Measurements from ENCODE around the gene CHKA. TPM values are rescaled to one million over a fixed set of nuclear protein-coding genes. Genes with fewer than 3 reads are reported as not detected.

Gene CHKA
- 129 TPM for polyA plus RNA-seq
- long read RNA-seq, donor 1, transcript CHKA-201 (12 exons, 2,530 nt): major isoform, 9 of 10 reads
- long read RNA-seq, donor 1, partial matches to known transcripts: 0 of 10 reads
- long read RNA-seq, donor 1, other reads (novel, unspliced or antisense): 0 of 10 reads
- long read RNA-seq, donor 2, transcript CHKA-201 (12 exons, 2,530 nt): major isoform, 7 of 9 reads
- long read RNA-seq, donor 2, partial matches to known transcripts: 0 of 9 reads
- long read RNA-seq, donor 2, other reads (novel, unspliced or antisense): 0 of 9 reads
- long read RNA-seq, donor 3: 0 reads
- long read RNA-seq, donor 4, partial matches to known transcripts: 0 of 3 reads
- long read RNA-seq, donor 4, other reads (novel, unspliced or antisense): 0 of 3 reads
- long read RNA-seq, donor 5, transcript CHKA-201 (12 exons, 2,530 nt): major isoform, 9 of 9 reads
- long read RNA-seq, donor 5, partial matches to known transcripts: 0 of 9 reads
- long read RNA-seq, donor 5, other reads (novel, unspliced or antisense): 0 of 9 reads
- long read RNA-seq, donor 6, transcript CHKA-201 (12 exons, 2,530 nt): major isoform, 31 of 34 reads
- long read RNA-seq, donor 6, partial matches to known transcripts: 0 of 34 reads
- long read RNA-seq, donor 6, other reads (novel, unspliced or antisense): 0 of 34 reads
- long read RNA-seq, donor 7, partial matches to known transcripts: 0 of 1 reads
- long read RNA-seq, donor 7, other reads (novel, unspliced or antisense): 0 of 1 reads
- long read RNA-seq, donor 8, transcript CHKA-201 (12 exons, 2,530 nt): major isoform, 17 of 19 reads
- long read RNA-seq, donor 8, partial matches to known transcripts: 0 of 19 reads
- long read RNA-seq, donor 8, other reads (novel, unspliced or antisense): 0 of 19 reads
- long read RNA-seq, donor 9, partial matches to known transcripts: 0 of 4 reads
- long read RNA-seq, donor 9, other reads (novel, unspliced or antisense): 0 of 4 reads
- long read RNA-seq, donor 10, transcript CHKA-201 (12 exons, 2,530 nt): major isoform, 14 of 16 reads
- long read RNA-seq, donor 10, partial matches to known transcripts: 0 of 16 reads
- long read RNA-seq, donor 10, other reads (novel, unspliced or antisense): 0 of 16 reads
- long read RNA-seq, donor 11, transcript CHKA-201 (12 exons, 2,530 nt): major isoform, 8 of 8 reads
- long read RNA-seq, donor 11, partial matches to known transcripts: 0 of 8 reads
- long read RNA-seq, donor 11, other reads (novel, unspliced or antisense): 0 of 8 reads

DNA sequence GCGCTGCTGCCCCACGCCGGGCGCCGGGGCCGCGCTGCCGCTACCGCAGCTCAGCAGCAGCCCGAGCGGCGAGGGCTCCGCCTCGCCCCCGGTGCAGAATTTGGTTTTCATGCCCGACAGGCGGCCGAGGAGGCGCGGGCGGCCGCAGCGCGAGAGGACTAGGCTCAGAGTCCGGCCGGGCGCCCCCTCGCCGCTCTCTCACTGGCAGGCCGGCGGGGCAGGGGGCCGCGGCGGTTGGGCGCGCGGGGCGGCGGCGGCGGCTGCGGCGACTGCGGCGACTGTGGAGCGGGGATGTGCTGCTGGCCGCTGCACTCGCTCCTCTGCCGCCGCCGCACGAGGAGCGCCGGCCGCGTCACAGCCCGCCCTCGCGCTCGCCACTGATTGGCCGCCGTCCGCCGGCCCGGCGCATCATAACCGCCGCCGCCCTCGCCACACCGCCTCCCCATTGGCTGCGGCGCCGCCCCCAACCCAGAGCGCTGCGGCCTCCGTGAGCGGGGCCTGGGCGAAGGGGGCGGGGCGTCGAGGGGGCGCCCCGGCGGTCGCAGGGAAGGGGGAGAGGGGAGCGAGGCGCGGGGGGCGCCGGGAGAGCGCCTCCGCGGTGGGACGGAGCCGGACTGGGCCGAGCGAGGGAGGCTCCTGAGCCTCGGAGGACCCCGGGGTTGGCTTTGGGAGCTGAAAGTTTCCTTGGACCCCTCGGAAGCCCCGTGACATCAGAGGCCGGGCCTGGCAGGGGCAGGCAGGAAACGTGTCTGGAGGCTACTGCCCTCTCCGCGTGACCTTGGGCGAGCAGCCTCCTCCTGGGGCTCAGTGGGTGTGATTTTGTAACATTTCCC lies at the start of gene CHKA:
TSS of gene CHKA (minus strand) at position 322 of the 833 bp plus-strand sequence. CDS start at position 111, 211 bp downstream.
- no CpG with 5 or more reads among the region's 107 CpGs for WGBS (ENCODE audit: insufficient coverage, low lambda C conversion rate)
- Histone ChIP-seq H3K27me3 (ENCODE audit: control insufficient read depth, insufficient read depth, low read length) (no peaks in the 10 kb centered on the region), H3K27ac (ENCODE audit: low read length) (peak within 1 kb of the TSS; percentile 94), H3K4me3 (ENCODE audit: low read length) (peak within 1 kb of the TSS; percentile 90), H3K4me1 (ENCODE audit: control insufficient read depth, insufficient read depth, low read length) (peaks cover 49% of the 10 kb centered on the region), H3K36me3 (ENCODE audit: control insufficient read depth, insufficient read depth, low read length) (peaks cover 3% of the 10 kb centered on the region), H3K9me3 (ENCODE audit: control insufficient read depth, low read depth, low read length) (no peaks in the 10 kb centered on the region)
- DNase-seq: peak; percentile 94 to 98

DNA sequence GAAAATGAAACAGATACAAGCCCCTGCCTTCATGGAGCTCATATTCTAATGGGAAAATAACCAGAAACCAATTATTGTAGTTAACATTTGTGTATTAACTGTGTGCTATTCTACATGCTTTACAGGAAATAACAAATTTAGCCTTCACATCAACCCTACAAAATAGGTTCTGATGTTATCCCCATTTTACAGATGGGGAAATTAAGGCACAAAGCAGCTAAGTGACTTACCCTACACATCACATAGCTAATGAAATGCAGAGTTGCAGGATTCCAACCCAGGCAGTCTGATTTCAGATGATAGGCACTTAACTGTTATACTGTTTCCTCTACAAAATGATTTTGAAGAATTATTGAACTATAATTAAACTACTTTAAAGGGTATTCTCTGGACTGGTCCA lies 48.3 kb upstream of the CHKA start:
- H3K9me3 ChIP-seq (ENCODE audit: control insufficient read depth, low read depth, low read length): no peaks in the 10 kb centered on the region
- no peaks in the 10 kb centered on the region for H3K27me3 ChIP-seq (ENCODE audit: control insufficient read depth, insufficient read depth, low read length)
- no peaks in the 10 kb centered on the region for H3K4me1 ChIP-seq (ENCODE audit: control insufficient read depth, insufficient read depth, low read length)
- H3K36me3 ChIP-seq (ENCODE audit: control insufficient read depth, insufficient read depth, low read length): peaks cover 84% of the 10 kb centered on the region
- no peak overlapping the region for H3K27ac ChIP-seq (ENCODE audit: low read length)
- no peak for DNase-seq
- H3K4me3 ChIP-seq (ENCODE audit: low read length): no peak overlapping the region

DNA sequence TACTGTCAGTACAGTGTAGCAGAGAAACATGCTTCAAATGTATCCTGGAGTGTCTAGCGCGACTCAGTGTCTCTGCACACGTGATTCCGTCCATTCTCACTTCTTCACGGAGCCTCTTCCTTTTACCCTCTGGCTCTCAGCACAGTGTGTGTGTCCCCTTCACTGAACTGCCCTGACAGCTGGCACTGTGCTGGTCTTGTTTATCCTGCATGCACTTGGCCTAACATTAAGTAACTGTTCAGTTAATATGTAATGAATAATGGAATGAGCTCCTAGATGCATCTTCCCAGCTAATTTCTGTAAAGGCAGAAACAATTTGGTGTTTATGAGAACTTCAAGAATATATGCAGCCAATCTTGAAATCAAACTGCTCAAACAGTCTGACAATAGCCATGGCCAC lies 47.5 kb upstream of the CHKA start:
- H3K27me3 ChIP-seq (ENCODE audit: control insufficient read depth, insufficient read depth, low read length): no peaks in the 10 kb centered on the region
- H3K4me1 ChIP-seq (ENCODE audit: control insufficient read depth, insufficient read depth, low read length): no peaks in the 10 kb centered on the region
- no peak for DNase-seq
- no peak overlapping the region for H3K27ac ChIP-seq (ENCODE audit: low read length)
- WGBS (ENCODE audit: insufficient coverage, low lambda C conversion rate): 100% methylated on average over 1 of the region's 5 CpGs
- no peak overlapping the region for H3K4me3 ChIP-seq (ENCODE audit: low read length)
- peaks cover 84% of the 10 kb centered on the region for H3K36me3 ChIP-seq (ENCODE audit: control insufficient read depth, insufficient read depth, low read length)
- no peaks in the 10 kb centered on the region for H3K9me3 ChIP-seq (ENCODE audit: control insufficient read depth, low read depth, low read length)

DNA sequence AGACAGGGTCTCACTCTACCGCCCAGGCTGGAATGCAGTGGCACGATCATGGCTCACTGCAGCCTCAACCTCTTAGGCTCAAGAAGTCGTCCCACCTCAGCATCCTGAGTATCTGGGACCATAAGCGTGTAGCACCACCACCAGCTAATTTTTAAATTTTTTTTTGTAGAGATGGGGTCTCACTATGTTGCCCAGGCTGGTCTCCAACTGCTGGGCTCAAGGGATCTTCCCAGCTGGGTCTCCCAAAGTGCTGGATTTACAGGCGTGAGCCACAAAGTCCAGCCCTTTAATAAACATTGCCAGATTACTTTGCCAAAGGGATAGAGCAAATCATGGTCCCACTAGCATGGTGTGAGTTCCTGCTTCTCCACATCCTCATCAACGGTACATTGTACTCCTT lies 46.3 kb upstream of the CHKA start:
- DNase-seq: no peak
- peaks cover 80% of the 10 kb centered on the region for H3K36me3 ChIP-seq (ENCODE audit: control insufficient read depth, insufficient read depth, low read length)
- no peaks in the 10 kb centered on the region for H3K27me3 ChIP-seq (ENCODE audit: control insufficient read depth, insufficient read depth, low read length)
- H3K27ac ChIP-seq (ENCODE audit: low read length): no peak overlapping the region
- H3K9me3 ChIP-seq (ENCODE audit: control insufficient read depth, low read depth, low read length): no peaks in the 10 kb centered on the region
- H3K4me1 ChIP-seq (ENCODE audit: control insufficient read depth, insufficient read depth, low read length): no peaks in the 10 kb centered on the region
- WGBS (ENCODE audit: insufficient coverage, low lambda C conversion rate): no CpG with 5 or more reads among the region's 6 CpGs
- H3K4me3 ChIP-seq (ENCODE audit: low read length): no peak overlapping the region

DNA sequence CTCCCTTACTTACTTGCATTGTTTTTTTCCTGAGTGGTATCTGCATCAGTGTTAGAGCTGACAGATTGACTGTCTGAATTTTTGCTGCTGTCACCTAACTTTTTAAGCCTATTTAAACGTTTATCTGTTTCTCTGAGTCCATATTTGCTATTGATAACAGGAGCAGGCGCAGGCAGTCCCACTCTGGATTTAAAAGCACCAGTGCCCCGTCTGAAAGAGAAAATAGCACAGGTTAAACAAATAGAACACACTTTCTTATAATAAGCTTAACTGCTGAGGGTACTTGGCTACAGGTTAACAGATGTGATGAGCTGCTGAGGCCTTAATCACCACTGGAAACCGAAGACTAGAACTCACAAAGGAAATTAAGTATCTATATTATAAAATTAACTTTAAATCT lies 45.8 kb upstream of the CHKA start:
- Histone ChIP-seq H3K9me3 (ENCODE audit: control insufficient read depth, low read depth, low read length) (no peaks in the 10 kb centered on the region), H3K36me3 (ENCODE audit: control insufficient read depth, insufficient read depth, low read length) (peaks cover 76% of the 10 kb centered on the region), H3K27me3 (ENCODE audit: control insufficient read depth, insufficient read depth, low read length) (no peaks in the 10 kb centered on the region), H3K4me3 (ENCODE audit: low read length) (no peak overlapping the region), H3K27ac (ENCODE audit: low read length) (no peak overlapping the region), H3K4me1 (ENCODE audit: control insufficient read depth, insufficient read depth, low read length) (no peaks in the 10 kb centered on the region)
- no peak for DNase-seq
- 25% methylated on average over 2 of the region's 4 CpGs for WGBS (ENCODE audit: insufficient coverage, low lambda C conversion rate)

DNA sequence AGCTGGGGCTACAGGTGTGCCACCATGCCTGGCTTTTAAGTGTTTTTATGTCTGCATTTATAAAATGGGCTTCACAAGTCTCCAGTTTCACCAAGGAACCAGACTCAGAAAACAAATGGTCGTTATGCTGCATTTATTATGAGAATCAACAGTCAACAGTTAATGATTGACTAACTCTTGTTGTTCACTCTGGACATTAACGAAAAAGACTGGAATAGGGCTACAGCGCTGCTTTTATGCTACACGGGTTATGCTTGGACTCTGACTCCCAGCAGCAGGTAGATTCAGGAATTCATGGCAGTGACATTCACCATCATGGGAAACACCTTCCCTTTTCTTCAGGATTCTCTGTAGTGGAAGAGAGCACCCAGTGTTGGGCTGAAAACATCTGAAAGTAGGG lies 44.4 kb upstream of the CHKA start:
- no CpG with 5 or more reads among the region's 4 CpGs for WGBS (ENCODE audit: insufficient coverage, low lambda C conversion rate)
- H3K4me3 ChIP-seq (ENCODE audit: low read length): no peak overlapping the region
- no peak overlapping the region for H3K27ac ChIP-seq (ENCODE audit: low read length)
- H3K36me3 ChIP-seq (ENCODE audit: control insufficient read depth, insufficient read depth, low read length): peaks cover 70% of the 10 kb centered on the region
- no peak for DNase-seq
- no peaks in the 10 kb centered on the region for H3K27me3 ChIP-seq (ENCODE audit: control insufficient read depth, insufficient read depth, low read length)
- no peaks in the 10 kb centered on the region for H3K4me1 ChIP-seq (ENCODE audit: control insufficient read depth, insufficient read depth, low read length)
- no peaks in the 10 kb centered on the region for H3K9me3 ChIP-seq (ENCODE audit: control insufficient read depth, low read depth, low read length)

DNA sequence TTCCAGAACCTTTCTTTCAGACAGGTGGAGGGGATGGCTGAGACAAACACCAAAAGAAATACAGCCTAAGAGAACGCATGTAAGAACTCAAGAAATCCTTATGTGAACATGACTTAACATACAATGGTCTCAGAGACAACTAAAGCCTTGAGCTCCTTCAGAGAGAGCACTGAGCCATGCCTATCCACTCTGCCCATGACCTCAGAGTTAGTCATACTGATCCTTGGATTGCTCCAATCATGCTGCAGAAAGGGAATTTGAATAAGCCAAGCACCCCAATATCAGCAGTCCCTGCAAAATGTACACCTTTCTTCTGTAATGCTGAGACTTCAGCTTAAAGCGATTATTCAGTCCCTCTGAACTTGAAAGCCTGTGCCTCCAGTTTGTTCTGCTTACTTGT lies 43.2 kb upstream of the CHKA start:
- H3K36me3 ChIP-seq (ENCODE audit: control insufficient read depth, insufficient read depth, low read length): peaks cover 58% of the 10 kb centered on the region

DNA sequence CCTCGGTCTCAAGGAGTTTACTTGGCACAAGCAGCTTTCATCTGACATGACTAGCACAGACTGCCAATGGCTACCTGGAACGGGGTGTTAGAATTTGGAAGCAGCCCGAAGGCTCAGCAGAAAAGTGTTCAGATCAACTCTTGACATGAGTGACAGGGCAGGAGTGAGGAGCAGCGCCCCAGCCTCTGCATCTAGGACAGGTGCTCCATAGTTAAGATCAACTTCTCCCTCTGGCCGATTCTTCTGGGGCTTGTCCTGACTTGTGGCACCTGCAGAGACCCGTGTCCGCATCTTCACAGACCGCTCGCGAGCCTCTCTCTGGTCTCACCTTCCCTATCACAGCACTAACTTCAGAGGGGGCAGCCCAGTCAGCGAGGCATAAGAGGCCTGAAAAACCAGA lies 42.5 kb upstream of the CHKA start:
- Histone ChIP-seq H3K36me3 (ENCODE audit: control insufficient read depth, insufficient read depth, low read length) (peaks cover 57% of the 10 kb centered on the region), H3K4me1 (ENCODE audit: control insufficient read depth, insufficient read depth, low read length) (no peaks in the 10 kb centered on the region), H3K4me3 (ENCODE audit: low read length) (no peak overlapping the region), H3K9me3 (ENCODE audit: control insufficient read depth, low read depth, low read length) (no peaks in the 10 kb centered on the region), H3K27me3 (ENCODE audit: control insufficient read depth, insufficient read depth, low read length) (no peaks in the 10 kb centered on the region), H3K27ac (ENCODE audit: low read length) (no peak overlapping the region)
- no peak for DNase-seq
- no CpG with 5 or more reads among the region's 11 CpGs for WGBS (ENCODE audit: insufficient coverage, low lambda C conversion rate)

More for the DNA sequence above, 43.2 kb upstream of the CHKA start:
- H3K27me3 ChIP-seq (ENCODE audit: control insufficient read depth, insufficient read depth, low read length): no peaks in the 10 kb centered on the region
- H3K4me3 ChIP-seq (ENCODE audit: low read length): no peak overlapping the region
- WGBS (ENCODE audit: insufficient coverage, low lambda C conversion rate): no CpG with 5 or more reads among the region's 2 CpGs
- H3K4me1 ChIP-seq (ENCODE audit: control insufficient read depth, insufficient read depth, low read length): no peaks in the 10 kb centered on the region
- no peak overlapping the region for H3K27ac ChIP-seq (ENCODE audit: low read length)
- H3K9me3 ChIP-seq (ENCODE audit: control insufficient read depth, low read depth, low read length): no peaks in the 10 kb centered on the region
- DNase-seq: no peak

DNA sequence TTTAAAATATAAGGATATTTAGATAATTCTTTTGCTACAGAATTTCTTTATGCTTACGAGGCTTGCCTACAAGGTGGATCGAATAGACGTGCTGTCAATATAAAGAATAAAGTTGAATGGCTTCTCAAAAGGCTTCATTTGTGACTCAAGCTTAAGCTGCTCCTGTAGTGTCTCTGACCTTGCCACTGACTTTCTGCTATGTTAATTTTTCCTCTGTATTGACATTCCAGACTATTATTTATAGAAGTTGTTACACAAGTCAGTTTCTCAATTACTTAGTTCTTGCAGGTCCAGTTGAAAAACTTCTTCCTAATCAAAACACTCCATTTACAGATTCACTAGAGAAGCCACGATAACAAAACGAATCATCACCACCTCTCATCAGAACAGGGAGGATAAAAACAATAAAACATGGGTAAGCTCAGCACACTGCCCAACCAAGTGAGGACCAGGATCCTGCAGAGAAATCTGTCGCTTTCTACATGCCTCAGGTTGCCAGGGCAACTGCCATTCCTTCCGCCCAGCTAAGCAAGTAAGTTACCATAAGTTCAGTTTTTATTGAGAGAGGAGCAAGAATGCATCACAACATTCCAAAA lies 39.0 kb upstream of the CHKA start:
- H3K36me3 ChIP-seq (ENCODE audit: control insufficient read depth, insufficient read depth, low read length): peaks cover 48% of the 10 kb centered on the region
- H3K9me3 ChIP-seq (ENCODE audit: control insufficient read depth, low read depth, low read length): no peaks in the 10 kb centered on the region
- no peak overlapping the region for H3K4me3 ChIP-seq (ENCODE audit: low read length)
- DNase-seq: no peak
- no peak overlapping the region for H3K27ac ChIP-seq (ENCODE audit: low read length)
- H3K4me1 ChIP-seq (ENCODE audit: control insufficient read depth, insufficient read depth, low read length): no peaks in the 10 kb centered on the region
- 100% methylated on average over 1 of the region's 7 CpGs for WGBS (ENCODE audit: insufficient coverage, low lambda C conversion rate)
- H3K27me3 ChIP-seq (ENCODE audit: control insufficient read depth, insufficient read depth, low read length): no peaks in the 10 kb centered on the region
